GM19463 (cell line): ENCODE data around the gene NKTR.

Source experiments
- ATAC-seq: cut with Tn5 transposase; IDR thresholded peaks from one replicate; pipeline ENCODE4 v1.9.1; 2021; ENCODE audit warnings: mild to moderate bottlenecking, moderate library complexity; ENCODE audit not compliant: unreplicated experiment

NKTR gene

DNA sequence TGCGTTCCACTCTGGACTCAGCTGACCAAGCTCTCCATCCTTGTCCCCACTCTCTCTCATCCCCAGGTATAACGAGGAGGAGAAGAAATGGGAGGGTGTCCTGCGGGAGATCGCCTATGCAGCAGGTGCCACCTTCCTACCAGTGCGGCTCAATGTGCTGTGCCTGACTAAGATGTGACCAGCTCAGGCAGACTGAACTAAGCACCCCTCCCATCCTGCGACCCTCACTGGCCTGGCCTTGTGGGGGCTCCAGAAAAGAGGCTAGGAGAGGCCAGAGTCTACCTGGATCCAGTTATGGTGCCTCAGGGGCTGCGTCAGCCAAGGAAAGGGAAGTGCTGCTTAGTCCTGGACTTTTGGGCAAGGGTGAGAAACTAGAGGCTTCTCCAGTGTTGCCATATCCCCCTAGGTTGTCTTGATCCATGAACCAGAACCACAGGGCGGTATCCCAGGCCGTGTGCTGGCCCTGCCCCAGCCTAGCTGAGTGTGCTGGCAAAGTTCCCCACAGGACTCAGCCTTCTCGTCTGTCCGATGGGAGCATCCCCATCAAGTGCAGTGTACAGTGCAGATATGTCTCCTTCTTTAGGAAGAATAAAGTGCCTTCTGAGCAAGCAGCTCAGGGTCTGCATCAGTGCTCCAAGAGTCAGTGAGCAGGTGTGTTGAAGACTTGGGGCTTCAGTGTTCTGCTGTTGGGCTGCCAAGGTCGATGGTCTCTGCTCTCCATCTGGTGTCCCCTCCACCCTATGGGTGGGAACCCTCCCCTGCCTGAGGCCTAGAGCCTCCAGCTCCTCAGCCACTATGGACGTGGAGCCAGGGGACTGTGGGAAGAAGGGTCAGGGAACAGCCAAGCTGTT is 91.6 kb downstream of the NKTR start:
- no peak for ATAC-seq

DNA sequence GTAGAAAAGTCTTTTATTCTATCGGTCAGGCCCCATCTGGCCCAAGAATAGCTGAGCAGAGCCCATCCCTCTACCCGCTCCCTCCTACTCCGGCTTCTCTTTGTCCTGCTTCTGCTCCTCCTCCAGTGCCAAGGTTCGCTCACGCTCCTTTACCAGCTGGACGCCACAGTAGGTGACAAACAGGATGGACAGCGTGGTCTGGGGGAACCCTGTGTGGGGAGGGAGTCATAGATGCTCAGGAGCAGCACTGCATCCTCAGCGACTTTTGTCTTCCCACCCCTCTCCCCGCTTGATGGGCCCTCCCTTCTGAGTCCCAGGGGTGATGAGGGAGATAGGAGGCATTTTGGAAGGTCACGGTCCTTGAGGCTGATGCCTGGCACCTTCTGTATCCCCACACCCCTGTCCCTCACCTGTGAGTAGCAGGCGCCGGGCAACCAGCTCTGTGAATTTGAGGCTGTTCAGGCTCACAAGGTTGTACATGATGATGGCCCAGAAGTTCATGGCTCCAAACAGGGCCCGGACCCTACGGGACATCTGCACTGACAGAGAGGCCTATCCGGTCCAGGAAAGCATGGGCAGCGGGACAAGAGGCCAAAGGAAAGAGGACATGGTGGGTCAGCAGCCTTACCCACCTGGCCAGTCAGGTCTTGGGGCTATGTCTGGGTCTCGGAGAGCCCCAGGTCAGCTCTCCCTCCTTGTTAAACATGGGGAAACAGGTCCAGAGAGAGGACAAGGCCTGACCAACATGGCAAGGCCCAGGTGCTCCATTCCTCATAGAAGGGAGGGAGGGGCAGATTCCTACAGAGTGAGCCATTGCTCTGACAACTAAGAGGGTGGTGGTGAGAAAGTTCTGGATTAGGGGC is 92.4 kb downstream of the NKTR start:
- no peak for ATAC-seq

DNA sequence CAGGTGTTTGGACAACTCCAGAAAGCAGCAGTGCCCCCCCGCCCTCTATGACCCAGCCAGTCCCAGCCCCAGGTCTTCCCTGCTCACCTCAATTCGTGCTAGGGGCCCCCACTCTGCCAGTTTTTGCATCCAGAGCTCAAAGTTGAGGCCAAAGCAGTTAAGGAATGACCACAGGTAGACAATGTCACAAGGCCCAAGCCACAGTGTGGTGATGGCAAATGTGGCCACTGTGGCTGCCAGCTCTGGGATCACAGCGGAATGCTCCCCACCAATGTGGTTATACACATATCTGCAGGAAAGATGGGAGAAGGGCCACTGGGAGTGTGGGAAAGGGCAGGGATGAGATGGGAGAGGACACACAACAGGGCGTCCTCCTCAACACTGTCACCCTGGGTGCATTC is 93.0 kb downstream of the NKTR start:
- no peak for ATAC-seq

DNA sequence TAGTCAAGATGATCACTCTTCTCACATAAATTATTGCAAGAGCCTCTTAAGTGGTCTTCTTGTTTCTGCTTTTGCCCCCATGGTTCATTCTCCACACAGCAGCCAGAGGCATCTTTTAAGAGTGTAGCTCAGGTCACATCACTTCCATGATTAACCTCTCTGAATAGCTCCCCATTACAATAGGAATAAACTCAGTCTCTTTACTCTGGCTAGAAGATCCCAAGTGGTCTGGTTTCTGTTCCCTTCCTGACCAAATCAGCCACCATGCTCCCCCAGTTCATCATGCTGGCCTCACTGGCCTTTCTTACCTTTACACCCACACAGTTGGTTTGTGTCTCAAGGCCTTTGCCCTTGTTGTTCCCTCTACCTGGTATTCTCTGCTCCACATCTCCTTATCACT is 93.9 kb downstream of the NKTR start:
- no peak for ATAC-seq

DNA sequence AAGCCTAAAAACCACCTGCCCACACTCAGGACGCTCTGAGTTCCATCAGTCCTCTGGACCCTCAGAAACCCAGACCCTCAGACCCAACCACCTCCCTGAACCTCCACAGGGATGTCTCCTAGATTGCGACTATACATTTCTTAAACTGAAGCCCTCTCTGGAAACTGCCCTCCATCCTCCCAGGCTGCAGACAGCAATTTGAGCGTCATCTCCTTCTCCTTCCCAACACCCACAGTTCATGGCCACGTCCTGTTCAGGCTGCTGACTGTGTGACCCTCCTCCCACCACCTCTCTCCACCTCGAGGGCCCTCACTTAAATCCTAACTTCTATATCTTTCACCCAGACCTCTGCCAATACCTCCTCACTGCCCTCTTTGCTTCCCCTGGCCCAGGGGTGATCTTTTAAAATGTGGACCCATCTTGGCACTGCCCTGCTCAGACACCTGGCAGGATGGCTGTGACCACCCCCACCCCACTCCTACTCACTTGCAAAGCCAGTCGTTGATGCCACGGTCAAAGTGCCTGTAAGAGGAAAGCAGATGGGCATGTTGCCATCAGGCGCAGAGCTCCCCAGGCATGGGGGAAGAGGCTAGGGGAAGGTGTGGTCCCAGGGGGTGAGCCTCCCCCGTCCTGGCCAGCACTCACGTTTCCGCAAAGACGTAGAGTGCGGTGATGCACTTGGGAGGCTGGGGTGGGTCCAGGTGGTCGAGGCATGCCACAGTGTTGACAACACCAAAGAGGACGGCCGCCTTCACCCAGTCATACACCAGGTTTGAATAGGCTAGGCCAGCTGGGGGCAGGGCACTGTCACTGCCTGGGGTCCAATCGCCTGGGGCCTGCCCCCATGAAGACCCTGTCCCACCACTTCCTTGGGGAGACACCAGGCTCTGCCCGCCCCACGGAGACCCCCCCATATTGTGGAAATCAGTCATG is 96.1 kb downstream of the NKTR start:
- no peak for ATAC-seq

DNA sequence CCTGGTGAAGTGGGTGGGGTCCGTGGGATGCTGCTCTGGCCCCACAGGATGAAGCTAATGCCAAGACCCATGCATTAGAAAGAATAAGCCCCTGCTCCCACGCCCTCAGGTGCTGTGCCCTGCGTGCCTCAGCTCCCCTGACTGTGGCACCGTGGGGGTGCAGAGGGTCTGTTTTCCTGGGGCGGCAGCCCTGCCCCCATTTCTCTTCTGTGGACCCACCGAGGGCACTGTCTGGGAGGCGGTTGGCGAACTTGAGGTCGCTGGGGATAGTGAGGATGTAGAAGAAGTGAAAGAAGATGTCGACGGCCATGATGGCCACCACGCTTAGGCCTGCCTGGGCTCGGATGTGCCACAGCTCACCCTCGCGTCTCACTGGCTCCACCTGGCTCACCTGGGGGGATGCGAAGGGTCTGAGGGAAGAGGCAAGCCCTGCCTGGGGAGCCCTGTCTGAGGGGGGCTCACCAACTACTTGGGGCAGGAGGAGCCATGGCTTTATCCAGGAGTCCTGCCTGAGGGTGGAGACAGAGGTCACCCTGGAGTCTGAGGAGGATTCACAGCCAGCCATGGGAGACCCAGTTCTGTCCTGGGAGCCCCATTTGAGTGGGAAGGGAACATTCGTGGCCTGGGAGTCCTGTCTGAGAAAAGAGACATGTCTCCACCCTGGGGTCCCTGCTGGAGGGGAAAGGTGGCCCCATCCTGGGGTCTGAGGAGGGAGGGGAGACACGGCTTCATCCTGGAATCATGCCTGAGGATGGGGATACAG is 97.0 kb downstream of the NKTR start:
- ATAC-seq, result no peak
